ENCODE results near the gene DNTTIP2. TPM values are rescaled to one million over a fixed set of nuclear protein-coding genes. Genes with fewer than 3 reads are reported as not detected.

Gene DNTTIP2, protein sequence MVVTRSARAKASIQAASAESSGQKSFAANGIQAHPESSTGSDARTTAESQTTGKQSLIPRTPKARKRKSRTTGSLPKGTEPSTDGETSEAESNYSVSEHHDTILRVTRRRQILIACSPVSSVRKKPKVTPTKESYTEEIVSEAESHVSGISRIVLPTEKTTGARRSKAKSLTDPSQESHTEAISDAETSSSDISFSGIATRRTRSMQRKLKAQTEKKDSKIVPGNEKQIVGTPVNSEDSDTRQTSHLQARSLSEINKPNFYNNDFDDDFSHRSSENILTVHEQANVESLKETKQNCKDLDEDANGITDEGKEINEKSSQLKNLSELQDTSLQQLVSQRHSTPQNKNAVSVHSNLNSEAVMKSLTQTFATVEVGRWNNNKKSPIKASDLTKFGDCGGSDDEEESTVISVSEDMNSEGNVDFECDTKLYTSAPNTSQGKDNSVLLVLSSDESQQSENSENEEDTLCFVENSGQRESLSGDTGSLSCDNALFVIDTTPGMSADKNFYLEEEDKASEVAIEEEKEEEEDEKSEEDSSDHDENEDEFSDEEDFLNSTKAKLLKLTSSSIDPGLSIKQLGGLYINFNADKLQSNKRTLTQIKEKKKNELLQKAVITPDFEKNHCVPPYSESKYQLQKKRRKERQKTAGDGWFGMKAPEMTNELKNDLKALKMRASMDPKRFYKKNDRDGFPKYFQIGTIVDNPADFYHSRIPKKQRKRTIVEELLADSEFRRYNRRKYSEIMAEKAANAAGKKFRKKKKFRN
- 30.4 and 36.3 TPM in 2 replicates for total RNA-seq

DNA sequence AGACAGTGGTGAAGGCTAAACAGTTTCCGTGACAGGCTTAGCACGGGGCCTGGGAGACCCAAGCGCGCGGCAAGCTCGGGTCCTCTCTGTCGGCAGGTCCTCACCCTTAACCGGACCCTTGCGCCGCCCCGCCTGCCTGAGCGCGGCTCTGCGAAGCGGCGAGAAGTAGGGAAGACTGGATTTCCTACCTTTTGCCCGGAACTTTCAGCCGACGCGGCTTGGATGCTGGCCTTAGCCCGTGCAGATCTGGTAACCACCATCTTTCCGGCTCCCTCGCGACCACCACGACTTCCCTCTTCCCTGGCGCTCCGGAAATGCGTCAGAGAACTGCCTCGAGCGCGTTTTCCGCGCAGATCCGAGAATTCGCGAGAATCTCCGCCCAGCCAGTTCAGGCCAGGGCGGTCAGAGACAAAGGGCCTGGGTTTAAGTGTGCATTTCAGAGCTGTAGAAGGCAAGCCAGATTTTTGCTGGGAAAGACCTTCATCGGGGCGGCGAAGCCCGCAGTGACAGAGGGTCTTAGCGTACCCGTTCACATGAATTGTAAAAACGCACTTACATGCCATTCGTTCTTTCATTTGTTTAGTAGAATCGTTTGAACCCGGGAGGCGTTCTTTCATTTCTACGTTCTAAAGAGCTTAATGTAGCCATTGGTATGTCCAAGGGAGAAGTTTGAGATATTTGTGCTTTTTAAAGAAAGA is at the start of gene DNTTIP2:
DNTTIP2 (minus strand) TSS at position 318 of the 698 bp plus-strand sequence; CDS start at position 260, 58 bp downstream.

DNA sequence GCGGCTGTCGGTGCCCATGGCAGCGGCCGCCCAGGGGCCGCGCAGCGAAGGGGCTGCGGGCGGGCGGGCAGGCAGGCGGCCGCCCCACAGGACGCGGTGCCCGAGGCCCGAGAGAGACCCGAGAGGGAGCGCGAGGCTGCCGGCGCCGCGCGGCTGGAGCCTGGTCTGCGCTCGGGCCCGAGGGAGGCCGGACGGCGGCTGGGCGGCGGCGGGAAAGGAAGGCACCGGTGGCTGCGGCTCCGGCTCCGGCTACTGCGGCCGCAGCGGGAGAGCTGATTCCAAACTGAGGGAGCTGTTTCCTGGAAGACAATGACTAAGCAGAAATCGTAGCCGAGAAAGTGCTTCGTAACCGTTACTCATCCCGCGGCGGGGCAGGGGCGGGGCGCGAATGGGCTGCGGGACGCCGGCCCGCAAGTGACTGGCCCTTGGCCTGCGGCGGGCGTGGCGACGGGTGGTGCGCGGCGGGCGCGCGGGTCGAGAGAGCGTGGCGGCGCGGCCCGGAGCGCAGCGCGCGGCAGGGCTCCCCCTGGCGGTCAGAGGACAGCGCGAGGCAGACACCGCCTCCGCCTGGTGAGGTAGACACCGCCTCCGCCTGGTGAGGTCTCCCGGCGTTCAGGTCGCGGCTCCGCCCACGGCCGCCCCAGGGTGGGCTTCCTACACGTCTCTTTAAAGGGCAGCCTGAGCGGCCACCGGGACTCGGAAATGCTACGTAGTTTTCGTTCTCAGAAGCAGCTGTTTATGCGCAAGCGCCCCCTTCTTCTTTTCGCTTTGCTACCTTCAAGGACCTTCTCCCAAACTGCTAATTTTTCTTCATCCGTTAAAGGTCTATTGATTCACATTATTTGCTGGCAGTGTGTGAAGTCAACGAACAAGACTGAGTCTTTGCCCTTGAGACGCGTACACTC is 30.4 kb upstream of the DNTTIP2 start, which contains the start of gene GCLM:
GCLM (minus strand) TSS at position 285 of the 905 bp plus-strand sequence; CDS start at position 18, 267 bp downstream.

Small RNA genes lying within 50 kb of the gene (small RNA-seq; reads per million reads assigned to genes)
- gene AL117351.2 (not detected), gene MIR760 (not detected)

Other genes starting within 250 kb of the DNTTIP2 start
- 45.1 and 57.5 TPM in 2 replicates for gene BCAR3, start 197.4 kb downstream of the DNTTIP2 start, total RNA-seq
- gene GCLM, start 30.2 kb upstream of the DNTTIP2 start, total RNA-seq: 17.3 and 39.0 TPM in 2 replicates
- gene ABCA4, start 241.9 kb upstream of the DNTTIP2 start, total RNA-seq: 5.2 and 22.9 TPM in 2 replicates